Mucosa of stomach (tissue), 1 donor: ENCODE measurements around the gene AGPAT2.

ENCODE experiments used
- H3K27me3 ChIP-seq: one replicate; pipeline ENCODE4 v1.7.0; 2013; ENCODE audit warnings: mild to moderate bottlenecking, low read length; ENCODE audit not compliant: control insufficient read depth, insufficient read depth
- H3K36me3 ChIP-seq: one replicate; pipeline ENCODE4 v1.7.0; 2013; ENCODE audit warnings: low read length; ENCODE audit not compliant: control insufficient read depth, insufficient read depth
- H3K4me1 ChIP-seq: one replicate; pipeline ENCODE4 v1.7.0; 2013; ENCODE audit warnings: mild to moderate bottlenecking, low read length; ENCODE audit not compliant: control insufficient read depth, insufficient read depth
- H3K4me3 ChIP-seq: one replicate; pipeline ENCODE4 v1.7.0; 2013; ENCODE audit warnings: low read length
- H3K9ac ChIP-seq: one replicate; pipeline ENCODE4 v1.7.0; 2013; ENCODE audit warnings: mild to moderate bottlenecking, low read length, moderate library complexity
- H3K9me3 ChIP-seq: one replicate; pipeline ENCODE4 v1.7.0; 2013; ENCODE audit warnings: mild to moderate bottlenecking, low read length, moderate library complexity; ENCODE audit not compliant: control insufficient read depth
- donor health status: Pancreatic carcinoma.

AGPAT2 gene

DNA sequence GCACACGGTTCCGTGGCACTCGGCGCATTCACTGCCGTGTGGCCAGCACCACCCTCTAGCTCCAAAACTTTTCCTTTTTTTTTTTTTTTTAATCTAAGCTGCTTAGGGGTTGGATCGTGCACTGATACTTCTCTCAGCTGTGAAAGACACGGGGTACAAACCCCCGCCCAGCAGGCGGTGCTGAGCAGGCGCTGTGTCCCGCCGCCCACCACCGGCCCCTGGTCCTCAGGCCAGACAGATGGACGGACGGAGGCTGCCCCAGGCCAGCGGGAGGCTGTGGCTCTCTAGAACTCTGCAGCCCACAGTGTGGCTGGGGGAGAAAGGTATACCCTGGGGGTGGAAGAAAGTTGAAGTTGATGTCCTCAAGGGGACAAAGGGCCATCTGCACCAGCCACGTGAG lies 6.2 kb downstream of the AGPAT2 start:
- Histone ChIP-seq H3K4me1 (peaks cover 22% of the 10 kb centered on the region), H3K36me3 (no peaks in the 10 kb centered on the region), H3K27me3 (no peaks in the 10 kb centered on the region), H3K9ac (no peak overlapping the region), H3K4me3 (no peak overlapping the region), H3K9me3 (no peaks in the 10 kb centered on the region)

DNA sequence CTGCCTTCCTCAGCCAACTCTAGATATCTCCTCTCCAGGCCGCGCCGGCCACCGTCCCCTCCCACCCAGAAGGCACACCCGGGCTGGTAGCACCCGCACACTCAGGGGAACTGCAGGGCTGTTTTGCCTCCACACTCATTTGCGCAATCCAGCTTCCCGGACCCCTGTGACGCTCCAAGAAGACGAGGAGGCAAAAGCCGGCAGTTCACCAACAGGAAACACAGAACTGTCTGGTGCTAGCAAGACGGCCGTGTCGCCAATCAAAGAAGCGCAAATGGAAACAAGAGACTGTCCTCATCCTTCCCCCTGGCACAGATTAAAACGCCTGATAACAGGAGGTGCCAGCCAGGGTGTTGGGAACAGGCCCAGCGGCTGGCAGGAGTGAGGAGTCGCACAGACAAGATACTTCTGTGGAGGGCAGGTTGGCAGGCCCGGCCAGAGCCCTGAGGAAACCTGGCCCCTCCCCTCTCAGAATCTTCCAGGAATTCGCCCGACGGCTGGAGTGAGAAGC lies 7.8 kb downstream of the AGPAT2 start:
- Histone ChIP-seq H3K27me3 (no peaks in the 10 kb centered on the region), H3K4me3 (no peak overlapping the region), H3K36me3 (no peaks in the 10 kb centered on the region), H3K4me1 (peaks cover 12% of the 10 kb centered on the region), H3K9ac (no peak overlapping the region), H3K9me3 (no peaks in the 10 kb centered on the region)

DNA sequence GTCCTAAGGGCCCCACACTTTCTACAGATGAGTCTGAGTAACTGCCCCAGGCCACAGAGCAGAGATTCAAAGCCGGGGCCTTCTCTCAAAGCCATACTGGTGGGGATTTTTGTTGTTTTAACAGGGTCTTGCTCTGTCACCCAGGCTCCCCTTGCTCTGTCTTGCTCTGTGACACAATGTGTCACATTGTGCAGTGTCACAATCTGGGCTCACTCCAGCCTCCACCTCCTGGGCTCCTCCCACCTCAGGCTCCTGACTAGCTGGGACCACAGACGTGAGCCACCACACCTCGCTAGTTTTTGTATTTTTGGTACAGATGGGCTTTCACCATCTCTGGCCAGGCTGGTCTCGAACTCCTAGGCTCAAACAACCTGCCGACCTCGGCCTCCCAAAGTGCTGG lies 8.6 kb downstream of the AGPAT2 start:
- Histone ChIP-seq H3K9ac (no peak overlapping the region), H3K4me3 (no peak overlapping the region), H3K4me1 (peaks cover 11% of the 10 kb centered on the region), H3K36me3 (no peaks in the 10 kb centered on the region), H3K27me3 (no peaks in the 10 kb centered on the region), H3K9me3 (no peaks in the 10 kb centered on the region)

DNA sequence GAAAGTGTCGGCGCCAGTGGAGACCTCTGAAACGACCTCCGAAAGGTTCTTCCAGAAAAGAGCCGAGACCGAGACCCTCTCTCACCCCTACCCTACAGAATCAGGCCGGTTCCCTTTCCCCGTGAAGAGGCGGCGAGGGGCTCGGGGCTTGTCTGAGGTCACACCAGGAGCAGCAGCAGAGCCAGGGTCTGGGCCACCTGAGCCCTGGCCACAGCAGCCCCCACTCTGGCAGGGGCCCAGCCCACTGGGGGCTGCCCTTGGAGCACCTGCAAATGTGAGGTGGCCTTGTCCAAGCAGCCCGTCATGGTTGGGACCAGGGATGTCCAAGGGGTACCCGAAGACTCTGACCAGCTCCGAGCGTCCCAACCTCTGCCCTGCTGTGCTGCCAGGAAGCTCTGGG lies 9.2 kb downstream of the AGPAT2 start:
- Histone ChIP-seq H3K4me3 (no peak overlapping the region), H3K4me1 (peaks cover 11% of the 10 kb centered on the region), H3K27me3 (no peaks in the 10 kb centered on the region), H3K9ac (no peak overlapping the region), H3K36me3 (no peaks in the 10 kb centered on the region), H3K9me3 (no peaks in the 10 kb centered on the region)

DNA sequence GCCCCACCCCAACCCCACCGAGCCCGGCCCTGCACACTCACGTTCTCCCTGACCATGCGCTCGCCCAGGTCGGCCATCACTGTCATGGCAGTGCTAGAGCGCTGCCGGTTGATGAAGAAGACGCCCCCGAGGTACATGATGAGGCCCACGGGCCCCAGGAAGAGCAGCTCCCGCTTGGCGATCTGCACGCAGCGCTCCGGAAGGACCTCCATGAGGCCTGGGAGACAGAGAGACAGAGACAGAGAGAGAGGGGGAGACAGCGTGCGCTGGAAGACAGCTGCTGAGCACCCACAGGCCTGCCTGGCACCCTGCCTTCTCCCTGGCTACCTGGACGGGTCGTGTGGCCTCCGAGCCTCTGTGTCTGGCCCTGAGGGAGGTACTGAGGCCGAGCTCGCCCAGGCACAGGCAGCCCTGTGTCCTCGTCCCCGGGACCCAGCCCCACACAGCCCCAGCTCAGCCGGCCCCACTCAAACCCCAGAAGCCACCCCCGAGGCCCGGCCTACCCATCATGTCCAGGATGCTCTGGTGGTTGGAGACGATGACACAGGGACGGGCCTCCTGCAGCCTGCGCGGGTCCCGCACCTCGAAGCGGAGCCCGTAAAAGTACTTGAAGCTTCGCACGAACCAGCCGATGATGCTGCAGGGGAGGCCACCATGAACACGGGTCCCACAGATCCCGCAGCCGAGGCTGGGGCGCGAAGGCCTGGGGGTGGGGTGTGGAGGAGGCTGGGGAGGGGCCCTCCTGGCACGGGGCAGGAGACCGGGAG lies 10.2 kb downstream of the AGPAT2 start:
- H3K36me3 ChIP-seq = no peaks in the 10 kb centered on the region
- no peaks in the 10 kb centered on the region for H3K9me3 ChIP-seq
- peaks cover 11% of the 10 kb centered on the region for H3K4me1 ChIP-seq
- H3K4me3 ChIP-seq = no peak overlapping the region
- no peaks in the 10 kb centered on the region for H3K27me3 ChIP-seq
- no peak overlapping the region for H3K9ac ChIP-seq

DNA sequence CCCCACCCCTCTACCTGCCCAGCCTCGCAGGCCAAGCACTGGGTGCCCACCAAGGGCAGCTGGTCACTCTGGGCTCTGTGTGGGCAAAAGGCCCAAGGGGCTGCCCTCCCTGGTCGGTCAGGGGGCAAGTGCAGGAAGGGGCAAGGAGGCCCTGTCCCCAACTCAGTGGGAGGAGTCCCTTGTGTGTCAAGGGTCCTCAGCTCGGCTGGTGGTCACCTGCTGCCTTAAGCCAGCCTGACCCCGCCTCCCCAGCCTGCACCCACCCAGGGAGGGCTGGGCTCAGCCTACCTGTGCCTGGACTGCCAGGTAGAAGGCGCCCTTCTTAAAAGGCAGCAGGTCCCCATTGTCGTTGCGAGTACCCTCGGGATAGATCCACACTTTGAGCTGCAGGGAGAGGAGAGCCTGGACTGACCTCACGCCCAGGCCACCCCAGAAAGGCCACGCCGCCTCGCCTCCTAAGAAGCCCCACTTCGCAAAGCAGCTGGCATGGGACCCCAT lies 10.9 kb downstream of the AGPAT2 start:
- Histone ChIP-seq H3K36me3 (no peaks in the 10 kb centered on the region), H3K4me3 (no peak overlapping the region), H3K9ac (no peak overlapping the region), H3K4me1 (peaks cover 17% of the 10 kb centered on the region), H3K27me3 (no peaks in the 10 kb centered on the region), H3K9me3 (no peaks in the 10 kb centered on the region)

DNA sequence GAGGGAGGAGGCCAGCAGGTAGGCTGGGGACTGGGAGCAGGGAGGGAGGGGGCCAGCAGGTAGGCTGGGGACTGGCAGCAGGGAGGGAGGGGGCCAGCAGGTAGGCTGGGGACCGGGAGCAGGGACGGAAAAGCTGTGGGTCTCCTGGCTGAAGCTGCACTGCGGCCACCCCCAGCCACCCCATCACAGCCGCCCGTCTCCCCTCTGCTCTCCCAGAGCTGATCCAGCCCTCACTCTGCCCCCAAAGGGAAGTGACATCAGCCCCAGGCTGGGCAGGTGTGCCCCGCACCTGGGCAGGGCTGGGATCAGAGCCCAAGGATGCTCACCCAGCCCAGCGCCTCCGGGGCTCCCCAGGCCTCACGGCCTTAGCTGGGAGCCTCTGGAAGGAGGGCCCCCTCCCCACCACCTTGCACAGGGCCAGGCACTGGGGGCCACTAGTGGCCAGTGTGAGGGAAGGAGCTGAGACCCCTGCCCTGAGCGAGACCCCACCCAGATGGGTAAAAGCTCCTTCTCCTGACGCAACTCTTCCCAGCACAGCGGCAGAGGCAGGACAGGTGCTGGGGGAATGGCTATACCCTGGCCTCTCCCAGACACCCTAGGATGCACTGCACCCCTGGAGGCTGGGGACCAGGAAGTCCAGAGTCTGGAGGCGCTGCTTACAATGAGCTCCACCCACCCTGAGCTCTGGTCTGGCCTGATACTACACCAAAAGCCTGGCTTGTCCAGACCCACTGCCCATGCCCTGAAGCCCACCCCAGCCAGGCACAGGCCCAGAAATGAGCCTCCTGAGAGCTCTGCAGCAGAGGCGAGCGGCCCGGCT lies 11.6 kb downstream of the AGPAT2 start:
- H3K4me3 ChIP-seq = no peak overlapping the region
- no peaks in the 10 kb centered on the region for H3K36me3 ChIP-seq
- no peaks in the 10 kb centered on the region for H3K9me3 ChIP-seq
- H3K27me3 ChIP-seq = peaks cover 5% of the 10 kb centered on the region
- peaks cover 17% of the 10 kb centered on the region for H3K4me1 ChIP-seq
- no peak overlapping the region for H3K9ac ChIP-seq

DNA sequence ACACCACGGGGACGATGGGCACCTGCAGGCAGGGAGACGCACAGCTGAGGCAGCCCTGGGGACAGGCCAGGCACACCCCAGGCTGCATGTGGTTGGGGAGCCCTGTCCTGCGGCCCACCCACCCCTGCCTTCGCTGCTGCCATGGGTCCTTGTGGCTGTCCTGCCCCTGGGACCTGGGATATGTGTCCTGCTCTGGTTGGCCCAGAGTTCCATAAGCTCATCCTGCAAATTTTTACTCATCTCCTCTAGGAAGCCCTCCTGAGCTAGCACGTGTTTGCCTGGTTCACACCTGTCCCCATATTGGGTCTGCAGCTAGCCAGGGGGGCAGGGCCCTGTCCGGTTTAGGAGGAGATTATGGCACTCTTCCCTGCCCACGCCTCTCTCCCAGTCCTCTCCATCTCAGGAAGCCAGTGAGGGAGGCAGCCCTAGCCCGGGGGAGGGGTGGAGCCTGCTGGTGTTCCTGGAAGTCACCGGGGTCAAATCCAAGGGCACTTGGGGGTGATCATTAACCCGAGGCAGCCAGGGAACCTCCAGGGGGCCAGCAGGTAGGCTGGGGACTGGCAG lies 12.4 kb downstream of the AGPAT2 start:
- Histone ChIP-seq H3K9ac (no peak overlapping the region), H3K4me1 (peaks cover 17% of the 10 kb centered on the region), H3K36me3 (no peaks in the 10 kb centered on the region)

DNA sequence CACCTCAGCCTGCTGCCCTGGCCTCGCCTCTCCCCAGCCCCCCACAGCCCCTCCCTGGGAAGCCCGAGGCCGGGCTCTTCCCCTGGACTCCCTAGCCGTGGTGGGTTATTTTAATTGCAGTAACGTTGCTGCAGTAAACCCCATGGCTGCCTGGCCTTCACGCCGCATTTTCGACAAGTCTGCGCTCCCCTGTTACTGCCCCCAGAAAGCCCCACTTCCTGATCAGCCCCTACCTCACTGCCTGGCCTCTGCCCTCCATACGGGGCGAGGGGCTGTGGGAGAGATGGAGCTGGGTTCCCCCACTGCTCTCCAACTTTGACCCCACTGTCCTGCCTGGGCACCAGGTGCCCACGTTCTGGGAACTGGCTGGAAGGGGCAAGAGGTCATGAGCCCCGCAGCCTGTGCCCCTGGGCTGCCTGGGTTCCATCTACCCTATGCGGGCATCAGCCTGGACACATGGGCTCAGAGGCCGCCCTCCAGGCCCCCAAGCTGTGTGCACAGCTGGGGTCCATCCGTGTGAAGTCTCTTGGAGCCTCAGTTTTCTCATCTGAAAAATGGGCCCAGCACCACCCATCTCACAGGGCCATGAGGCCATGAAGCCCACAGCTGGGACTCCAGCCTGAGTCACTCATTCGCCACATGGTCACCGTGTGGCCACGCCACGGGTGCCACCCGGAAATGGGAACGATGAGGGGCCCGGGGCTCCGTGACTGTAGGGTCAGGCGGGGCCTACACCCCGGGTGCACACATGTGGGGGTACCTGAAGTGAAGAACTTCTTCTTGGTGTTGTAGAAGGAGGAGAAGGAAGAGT lies 13.1 kb downstream of the AGPAT2 start:
- no peak overlapping the region for H3K4me3 ChIP-seq
- H3K36me3 ChIP-seq = no peaks in the 10 kb centered on the region
- no peak overlapping the region for H3K9ac ChIP-seq
- peaks cover 17% of the 10 kb centered on the region for H3K4me1 ChIP-seq
- H3K9me3 ChIP-seq = no peaks in the 10 kb centered on the region
- H3K27me3 ChIP-seq = peaks cover 20% of the 10 kb centered on the region

More for the DNA sequence above, 12.4 kb downstream of the AGPAT2 start:
- Histone ChIP-seq H3K27me3 (peaks cover 13% of the 10 kb centered on the region), H3K9me3 (no peaks in the 10 kb centered on the region), H3K4me3 (no peak overlapping the region)

DNA sequence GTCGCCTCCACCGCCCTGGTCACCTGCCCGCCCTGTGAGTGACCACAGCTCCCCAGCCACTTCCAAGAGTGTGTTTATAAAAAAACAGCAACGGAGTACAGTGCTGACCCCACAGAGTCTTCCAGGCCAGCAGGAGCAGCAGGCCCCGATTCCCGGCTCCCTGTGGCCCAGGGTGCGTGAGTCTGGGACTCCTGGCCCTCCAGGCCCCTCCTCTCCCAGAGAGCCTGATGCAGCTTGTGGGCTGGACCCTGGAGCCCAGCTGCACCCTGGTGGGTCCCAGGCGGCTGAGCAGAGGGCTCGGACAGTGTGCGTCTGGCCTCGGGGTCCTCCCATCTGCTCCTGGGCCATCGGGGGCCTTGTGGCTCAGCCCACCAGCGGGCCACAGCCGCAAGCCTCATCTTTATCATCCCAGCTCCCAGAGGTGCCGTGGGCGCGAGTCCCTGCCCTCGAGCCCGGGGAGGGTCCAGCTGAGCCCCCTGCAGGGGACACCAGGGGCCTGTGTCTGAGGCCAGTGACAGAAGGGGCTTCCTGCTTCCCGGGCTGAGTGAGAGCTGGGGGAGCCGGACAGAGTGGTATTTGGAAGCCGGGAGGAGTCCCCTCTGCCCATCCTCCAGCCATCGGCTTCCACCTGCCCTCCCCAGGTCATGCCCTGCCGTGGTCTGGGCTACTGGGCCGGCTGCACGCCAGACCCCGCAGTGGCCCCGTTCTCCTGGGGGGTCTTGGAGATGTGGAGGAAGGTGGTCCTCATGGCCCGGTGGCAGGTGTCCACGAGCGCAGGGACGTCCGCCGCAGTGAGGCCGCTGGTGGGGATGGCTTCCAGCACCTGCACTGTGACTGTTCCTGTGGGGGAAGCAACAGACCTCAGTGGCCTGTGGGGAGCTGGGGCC lies 13.9 kb downstream of the AGPAT2 start:
- peaks cover 17% of the 10 kb centered on the region for H3K4me1 ChIP-seq
- no peaks in the 10 kb centered on the region for H3K9me3 ChIP-seq
- peaks cover 26% of the 10 kb centered on the region for H3K27me3 ChIP-seq
- no peaks in the 10 kb centered on the region for H3K36me3 ChIP-seq
- no peak overlapping the region for H3K4me3 ChIP-seq
- no peak overlapping the region for H3K9ac ChIP-seq
